ENCODE results near the gene RNASE11. TPM values are rescaled to one million over a fixed set of nuclear protein-coding genes. Genes with fewer than 3 reads are reported as not detected.

RNASE11 gene
- total RNA-seq, 1 donor from 2014 or later = not detected

- Histone ChIP-seq H3K4me1 (no peaks in the 10 kb centered on the region), H3K9me3 (no peaks in the 10 kb centered on the region), H3K27me3 (no peaks in the 10 kb centered on the region), H3K27ac (no peak overlapping the region), H3K4me3 (no peak overlapping the region), H3K36me3 (no peaks in the 10 kb centered on the region)
- TF ChIP-seq CTCF (IDR thresholded peaks at IDR 0.05) = no peak
- TF ChIP-seq POLR2A (IDR thresholded peaks at IDR 0.05) = no peak
- no peak for TF ChIP-seq POLR2AphosphoS5 (IDR thresholded peaks at IDR 0.05; ENCODE audit: insufficient read depth in 1 of 2, low read depth in 1 of 2)
- intact Hi-C loops (cut with DNase I) = no loop called here
- DNase-seq (ENCODE audit: extremely low spot score in 2 of 2) = no peak
Observed at GRCh38 chr14:20551606-20552005, 36.2 kb downstream of the RNASE11 start.

- TF ChIP-seq POLR2AphosphoS5 (IDR thresholded peaks at IDR 0.05; ENCODE audit: insufficient read depth in 1 of 2, low read depth in 1 of 2) (no peak), CTCF (IDR thresholded peaks at IDR 0.05) (no peak), POLR2A (IDR thresholded peaks at IDR 0.05) (no peak)
- no peak overlapping the region for H3K4me3 ChIP-seq
- H3K9me3 ChIP-seq = no peaks in the 10 kb centered on the region
- no peaks in the 10 kb centered on the region for H3K27me3 ChIP-seq
- no peaks in the 10 kb centered on the region for H3K4me1 ChIP-seq
- H3K27ac ChIP-seq = no peak overlapping the region
- intact Hi-C loops (cut with DNase I) = no loop called here
- H3K36me3 ChIP-seq = no peaks in the 10 kb centered on the region
- DNase-seq (ENCODE audit: extremely low spot score in 2 of 2) = no peak
Observed at GRCh38 chr14:20550926-20551325, 36.9 kb downstream of the RNASE11 start.

- H3K4me1 ChIP-seq = no peaks in the 10 kb centered on the region
- no peak overlapping the region for H3K27ac ChIP-seq
- intact Hi-C loops (cut with DNase I) = no loop called here
- no peaks in the 10 kb centered on the region for H3K9me3 ChIP-seq
- TF ChIP-seq POLR2A (IDR thresholded peaks at IDR 0.05) (no peak), POLR2AphosphoS5 (IDR thresholded peaks at IDR 0.05; ENCODE audit: insufficient read depth in 1 of 2, low read depth in 1 of 2) (no peak), CTCF (IDR thresholded peaks at IDR 0.05) (no peak)
- H3K27me3 ChIP-seq = no peaks in the 10 kb centered on the region
- no peaks in the 10 kb centered on the region for H3K36me3 ChIP-seq
- no peak overlapping the region for H3K4me3 ChIP-seq
- no peak for DNase-seq (ENCODE audit: extremely low spot score in 2 of 2)
Observed at GRCh38 chr14:20548414-20549158, 39.2 kb downstream of the RNASE11 start.

GRCh38 chr14:20546877-20547276, 40.9 kb downstream of the RNASE11 start:
- intact Hi-C loops (cut with DNase I) = no loop called here
- H3K27ac ChIP-seq = no peak overlapping the region
- H3K27me3 ChIP-seq = no peaks in the 10 kb centered on the region
- H3K9me3 ChIP-seq = no peaks in the 10 kb centered on the region
- no peak overlapping the region for H3K4me3 ChIP-seq
- H3K4me1 ChIP-seq = no peaks in the 10 kb centered on the region
- TF ChIP-seq POLR2A (IDR thresholded peaks at IDR 0.05) = no peak
- DNase-seq (ENCODE audit: extremely low spot score in 2 of 2) = no peak
- H3K36me3 ChIP-seq = no peaks in the 10 kb centered on the region

- Histone ChIP-seq H3K27me3 (no peaks in the 10 kb centered on the region), H3K27ac (no peak overlapping the region), H3K9me3 (no peaks in the 10 kb centered on the region), H3K4me3 (no peak overlapping the region), H3K36me3 (no peaks in the 10 kb centered on the region), H3K4me1 (no peaks in the 10 kb centered on the region)
- intact Hi-C loops (cut with DNase I) = no loop called here
- DNase-seq (ENCODE audit: extremely low spot score in 2 of 2) = no peak
- TF ChIP-seq POLR2A (IDR thresholded peaks at IDR 0.05) = no peak
- no peak for TF ChIP-seq POLR2AphosphoS5 (IDR thresholded peaks at IDR 0.05; ENCODE audit: insufficient read depth in 1 of 2, low read depth in 1 of 2)
- TF ChIP-seq CTCF (IDR thresholded peaks at IDR 0.05) = no peak
Observed at GRCh38 chr14:20539906-20540305, 47.9 kb downstream of the RNASE11 start.

Other genes with a start within 250 kb of the RNASE11 start
- 5.9 TPM for gene PARP2, start 244.4 kb downstream of the RNASE11 start, total RNA-seq
- gene TEP1, start 174.5 kb downstream of the RNASE11 start, total RNA-seq = 24.6 TPM
- gene KLHL33, start 151.8 kb downstream of the RNASE11 start, total RNA-seq = 1.2 TPM
- 60.9 TPM for gene OSGEP, start 133.2 kb downstream of the RNASE11 start, total RNA-seq
- 95.5 TPM for gene APEX1, start 132.8 kb downstream of the RNASE11 start, total RNA-seq
- gene PIP4P1, start 126.6 kb downstream of the RNASE11 start, total RNA-seq = 24.1 TPM
- gene PNP, start 118.6 kb downstream of the RNASE11 start, total RNA-seq = 64.6 TPM
- not detected for gene RNASE10, start 82.5 kb downstream of the RNASE11 start, total RNA-seq
- not detected for gene RNASE9, start 27.0 kb downstream of the RNASE11 start, total RNA-seq
- gene RNASE12, start 3.4 kb upstream of the RNASE11 start, total RNA-seq = not detected
- gene OR6S1, start 53.7 kb upstream of the RNASE11 start, total RNA-seq = not detected
- gene RNASE4, start 96.6 kb upstream of the RNASE11 start, total RNA-seq = 132 TPM
- 34.9 TPM for gene ANG, start 100.8 kb upstream of the RNASE11 start, total RNA-seq
- not detected for gene EDDM3A, start 157.9 kb upstream of the RNASE11 start, total RNA-seq
- not detected for gene EDDM3B, start 180.4 kb upstream of the RNASE11 start, total RNA-seq
- gene RNASE6, start 193.3 kb upstream of the RNASE11 start, total RNA-seq = 4.7 TPM
- 174 TPM for gene RNASE1, start 214.8 kb upstream of the RNASE11 start, total RNA-seq